DND-41 (cell line): ENCODE measurements around the gene TBC1D19.
"Not testable (repeated sequence)": the region's sequence is repeated elsewhere in the genome, so short reads cannot be mapped to it uniquely, and the experiment has no call there.

ENCODE experiments used
- ATAC-seq: fragments of 200-7000 bp; cut with Tn5 transposase; 3 replicates; pipeline ENCODE4 v1.9.1; 2021; ENCODE audit warnings: low read depth; ENCODE audit not compliant: insufficient read depth
- DNase-seq: peaks from one replicate; pipeline ENCODE4 v3.0.0-alpha.2; 2020
- H2AFZ ChIP-seq: 2 replicates; pipeline ENCODE4 v1.6.0; 2012; ENCODE audit warnings: low read depth, low read length
- H3K27ac ChIP-seq: 2 replicates; pipeline ENCODE4 v1.5.1; 2012; ENCODE audit warnings: low read length, inconsistent platforms
- H3K27me3 ChIP-seq: fragments of 200-600 bp; sonication (generic); 2 replicates; pipeline ENCODE4 v1.6.0; 2012; ENCODE audit warnings: low read length, mild to moderate bottlenecking, inconsistent platforms; ENCODE audit not compliant: insufficient read depth, poor library complexity
- H3K36me3 ChIP-seq: 2 replicates; pipeline ENCODE4 v1.5.1; 2012; ENCODE audit warnings: low read length, inconsistent platforms; ENCODE audit not compliant: insufficient read depth
- H3K4me1 ChIP-seq: 2 replicates; pipeline ENCODE4 v1.5.1; 2012; ENCODE audit warnings: mild to moderate bottlenecking, low read length; ENCODE audit not compliant: insufficient read depth
- H3K4me2 ChIP-seq: 2 replicates; pipeline ENCODE4 v1.6.0; 2012; ENCODE audit warnings: mild to moderate bottlenecking, moderate library complexity, low read length, inconsistent platforms; ENCODE audit not compliant: insufficient read depth
- H3K4me3 ChIP-seq, 2 experiments: fragments of 200-600 bp in 1 of 2; shearing (Covaris generic) in 1 of 2; 2 replicates each; pipeline ENCODE4 v1.5.1; 2012 to 2016; ENCODE audit warnings: inconsistent platforms in 2 of 2, low read length in 2 of 2, mild to moderate bottlenecking in 2 of 2, low read depth in 1 of 2, moderate library complexity in 1 of 2
- H3K79me2 ChIP-seq: 2 replicates; pipeline ENCODE4 v1.6.0; 2012; ENCODE audit warnings: low read length, inconsistent platforms; ENCODE audit not compliant: insufficient read depth
- H3K9ac ChIP-seq: 2 replicates; pipeline ENCODE4 v1.6.0; 2012; ENCODE audit warnings: low read depth, mild to moderate bottlenecking, inconsistent platforms, low read length, moderate library complexity
- H3K9me3 ChIP-seq: 2 replicates; pipeline ENCODE4 v1.5.1; 2012; ENCODE audit warnings: low read length, moderate library complexity, mild to moderate bottlenecking, inconsistent platforms; ENCODE audit not compliant: insufficient read depth, severe bottlenecking
- H4K20me1 ChIP-seq: 2 replicates; pipeline ENCODE4 v1.6.0; 2012; ENCODE audit warnings: low read length; ENCODE audit not compliant: insufficient read depth
- CTCF ChIP-seq: IDR thresholded peaks from 2 replicates; pipeline ENCODE4 v1.5.1; 2012; ENCODE audit warnings: borderline replicate concordance, low read length, moderate library complexity, mild to moderate bottlenecking; ENCODE audit not compliant: poor library complexity, severe bottlenecking; ENCODE audit errors: extremely low read depth
- EZH2 ChIP-seq: IDR thresholded peaks from 3 replicates; pipeline ENCODE4 v1.6.1; 2012; ENCODE audit warnings: borderline replicate concordance, low read depth, mild to moderate bottlenecking, moderate library complexity, low read length, inconsistent platforms; ENCODE audit not compliant: severe bottlenecking

The TBC1D19 gene

GRCh38 chr4:26663888-26664287 is 80.0 kb downstream of the TBC1D19 start:
- no peaks in the 10 kb centered on the region for H3K79me2 ChIP-seq
- TF ChIP-seq EZH2 (no peak), CTCF (no peak)
- no peak overlapping the region for H3K4me2 ChIP-seq
- no peak overlapping the region for H2AFZ ChIP-seq
- H4K20me1 ChIP-seq: no peaks in the 10 kb centered on the region
- no peaks in the 10 kb centered on the region for H3K4me1 ChIP-seq
- DNase-seq (no peak), ATAC-seq (no peak)
- H3K36me3 ChIP-seq: peaks cover 13% of the 10 kb centered on the region; the same call in 1 of the 2 replicates
- H3K27me3 ChIP-seq: no peaks in the 10 kb centered on the region
- no peak overlapping the region for H3K27ac ChIP-seq
- no peak overlapping the region for H3K9ac ChIP-seq
- no peaks in the 10 kb centered on the region for H3K9me3 ChIP-seq
- no peak overlapping the region for H3K4me3 ChIP-seq

GRCh38 chr4:26670903-26671537 is 87.1 kb downstream of the TBC1D19 start:
- no peak for TF ChIP-seq EZH2
- TF ChIP-seq CTCF: no peak
- DNase-seq (no peak), ATAC-seq (no peak)
- Histone ChIP-seq H4K20me1 (no peaks in the 10 kb centered on the region), H3K4me3 (no peak overlapping the region), H3K9ac (no peak overlapping the region), H2AFZ (no peak overlapping the region), H3K4me2 (no peak overlapping the region), H3K36me3 (peaks cover 3% of the 10 kb centered on the region; the same call in 1 of the 2 replicates), H3K9me3 (no peaks in the 10 kb centered on the region), H3K27ac (no peak overlapping the region), H3K4me1 (no peaks in the 10 kb centered on the region), H3K79me2 (no peaks in the 10 kb centered on the region), H3K27me3 (no peaks in the 10 kb centered on the region)

GRCh38 chr4:26679040-26679695 is 95.3 kb downstream of the TBC1D19 start:
- Histone ChIP-seq H3K4me3 (0 out of 4 replicates have a peak overlapping the region, but pooled peaks of 1 of the 2 experiments have one; percentile 12), H3K36me3 (peaks cover 33% of the 10 kb centered on the region), H3K9me3 (peaks cover 30% of the 10 kb centered on the region)
- not testable (repeated sequence) for H3K4me2 ChIP-seq, H2AFZ ChIP-seq, H3K27ac ChIP-seq, H3K4me1 ChIP-seq, H4K20me1 ChIP-seq, ATAC-seq, H3K9ac ChIP-seq, H3K27me3 ChIP-seq, H3K79me2 ChIP-seq
- peak; percentile 7 for DNase-seq

GRCh38 chr4:26682436-26682835 is 98.6 kb downstream of the TBC1D19 start:
- Histone ChIP-seq H3K4me2 (no peak overlapping the region), H3K27ac (no peak overlapping the region), H3K4me3 (no peak overlapping the region), H2AFZ (no peak overlapping the region), H3K9me3 (peaks cover 29% of the 10 kb centered on the region), H3K9ac (no peak overlapping the region), H3K79me2 (no peaks in the 10 kb centered on the region), H3K27me3 (no peaks in the 10 kb centered on the region), H3K4me1 (no peaks in the 10 kb centered on the region), H4K20me1 (no peaks in the 10 kb centered on the region), H3K36me3 (peaks cover 24% of the 10 kb centered on the region)
- DNase-seq: no peak
- TF ChIP-seq EZH2 (no peak), CTCF (no peak)
- no peak for ATAC-seq
